ENCODE data around the gene PPFIBP1.

DNA sequence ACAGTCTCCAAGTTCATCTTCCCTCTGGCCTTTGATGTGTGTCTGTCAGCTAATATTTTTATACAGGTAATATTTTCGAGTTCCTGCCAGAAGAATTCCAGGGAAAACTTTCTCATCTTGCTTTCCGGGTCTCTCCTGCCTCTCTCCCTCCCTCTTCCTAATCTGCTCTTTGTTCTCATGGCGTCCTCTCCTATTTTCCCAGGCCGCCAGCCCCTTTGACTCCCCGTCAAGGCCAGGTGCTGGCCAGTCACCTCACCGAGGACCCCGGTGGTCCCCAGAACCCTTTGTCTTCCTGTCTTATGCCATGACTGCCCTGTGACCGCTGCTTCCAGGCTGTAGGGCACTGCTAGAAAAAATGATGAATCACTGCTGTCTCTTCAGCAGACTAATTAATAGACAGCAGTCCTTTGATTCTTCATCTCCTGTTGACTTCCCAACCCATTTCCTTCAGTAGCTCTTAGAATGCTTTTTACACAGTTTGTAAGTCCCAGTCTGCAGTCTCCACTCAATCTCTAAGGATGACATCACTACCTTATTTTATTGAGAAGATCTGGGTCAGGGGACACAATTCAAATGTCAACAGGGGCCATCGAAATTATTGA lies 40.7 kb downstream of the PPFIBP1 start:
- TF ChIP-seq, protein P1, sequence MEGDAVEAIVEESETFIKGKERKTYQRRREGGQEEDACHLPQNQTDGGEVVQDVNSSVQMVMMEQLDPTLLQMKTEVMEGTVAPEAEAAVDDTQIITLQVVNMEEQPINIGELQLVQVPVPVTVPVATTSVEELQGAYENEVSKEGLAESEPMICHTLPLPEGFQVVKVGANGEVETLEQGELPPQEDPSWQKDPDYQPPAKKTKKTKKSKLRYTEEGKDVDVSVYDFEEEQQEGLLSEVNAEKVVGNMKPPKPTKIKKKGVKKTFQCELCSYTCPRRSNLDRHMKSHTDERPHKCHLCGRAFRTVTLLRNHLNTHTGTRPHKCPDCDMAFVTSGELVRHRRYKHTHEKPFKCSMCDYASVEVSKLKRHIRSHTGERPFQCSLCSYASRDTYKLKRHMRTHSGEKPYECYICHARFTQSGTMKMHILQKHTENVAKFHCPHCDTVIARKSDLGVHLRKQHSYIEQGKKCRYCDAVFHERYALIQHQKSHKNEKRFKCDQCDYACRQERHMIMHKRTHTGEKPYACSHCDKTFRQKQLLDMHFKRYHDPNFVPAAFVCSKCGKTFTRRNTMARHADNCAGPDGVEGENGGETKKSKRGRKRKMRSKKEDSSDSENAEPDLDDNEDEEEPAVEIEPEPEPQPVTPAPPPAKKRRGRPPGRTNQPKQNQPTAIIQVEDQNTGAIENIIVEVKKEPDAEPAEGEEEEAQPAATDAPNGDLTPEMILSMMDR (IDR thresholded peaks at IDR 0.05) = no peak
- TF ChIP-seq POLR2A (IDR thresholded peaks at IDR 0.05) = no peak
